OCI-LY1 (cell line): ENCODE data around the gene OR52A1.

Source experiments
- H2AFZ ChIP-seq: fragments of 200-600 bp; sonication (generic), shearing (Covaris generic); 2 replicates; pipeline ENCODE4 v1.6.0; 2014; ENCODE audit warnings: antibody characterized with exemption, mild to moderate bottlenecking, low read length
- H3F3A ChIP-seq: fragments of 200-600 bp; sonication (generic), shearing (Covaris generic); 2 replicates; pipeline ENCODE4 v1.6.0; 2014; ENCODE audit warnings: mild to moderate bottlenecking, antibody characterized with exemption, low read length, moderate library complexity; ENCODE audit not compliant: insufficient read depth
- H3K27ac ChIP-seq: fragments of 200-600 bp; sonication (generic); 2 replicates; pipeline ENCODE4 v1.5.1; 2014; ENCODE audit warnings: low read length, mixed run types, mild to moderate bottlenecking, low read depth; ENCODE audit not compliant: poor library complexity, severe bottlenecking
- H3K27me3 ChIP-seq: fragments of 200-600 bp; sonication (generic); 2 replicates; pipeline ENCODE4 v1.6.0; 2014; ENCODE audit warnings: antibody characterized with exemption, mild to moderate bottlenecking, low read length, moderate library complexity; ENCODE audit not compliant: insufficient read depth
- H3K36me3 ChIP-seq: fragments of 200-600 bp; sonication (generic); 2 replicates; pipeline ENCODE4 v1.6.1; 2014; ENCODE audit warnings: mild to moderate bottlenecking, antibody characterized with exemption, low read length, moderate library complexity, mixed read lengths; ENCODE audit not compliant: insufficient read depth
- H3K4me1 ChIP-seq: fragments of 200-600 bp; sonication (generic); 2 replicates; pipeline ENCODE4 v1.5.1; 2014; ENCODE audit warnings: mild to moderate bottlenecking, low read length, moderate library complexity; ENCODE audit not compliant: insufficient read depth, severe bottlenecking
- H3K4me2 ChIP-seq: fragments of 200-600 bp; sonication (generic), shearing (Covaris generic); 2 replicates; pipeline ENCODE4 v1.6.1; 2014; ENCODE audit warnings: low read length
- H3K4me3 ChIP-seq: fragments of 200-600 bp; sonication (generic); 2 replicates; pipeline ENCODE4 v1.5.1; 2014; ENCODE audit warnings: low read length, low read depth, mild to moderate bottlenecking, mixed read lengths; ENCODE audit not compliant: poor library complexity, severe bottlenecking
- H3K79me2 ChIP-seq: fragments of 200-600 bp; shearing (Covaris generic); 2 replicates; pipeline ENCODE4 v1.6.1; 2016; ENCODE audit warnings: mixed run types, low read length, mixed read lengths; ENCODE audit not compliant: insufficient read depth
- H3K9ac ChIP-seq: fragments of 200-600 bp; sonication (generic), shearing (Covaris generic); 2 replicates; pipeline ENCODE4 v1.6.1; 2014; ENCODE audit warnings: mild to moderate bottlenecking, low read length, mixed read lengths
- H3K9me2 ChIP-seq: fragments of 200-600 bp; sonication (generic), shearing (Covaris generic); 2 replicates; pipeline ENCODE4 v1.6.1; 2014; ENCODE audit warnings: low read depth, mild to moderate bottlenecking, low read length, mixed read lengths
- H3K9me3 ChIP-seq: fragments of 200-600 bp; shearing (Covaris generic); 2 replicates; pipeline ENCODE4 v1.6.1; 2014; ENCODE audit warnings: low read length, mixed read lengths
- H4K20me1 ChIP-seq: fragments of 200-600 bp; sonication (generic), shearing (Covaris generic); 2 replicates; pipeline ENCODE4 v1.6.0; 2016; ENCODE audit warnings: mild to moderate bottlenecking, low read length; ENCODE audit not compliant: insufficient read depth
- EZH2 ChIP-seq: fragments of 200-600 bp; sonication (generic), shearing (Covaris generic); IDR thresholded peaks from 2 replicates; pipeline ENCODE4 v1.8.0; 2017; ENCODE audit warnings: borderline replicate concordance, mixed run types, mild to moderate bottlenecking, antibody characterized with exemption, low read length, moderate library complexity, mixed read lengths
- TF ChIP-seq, protein P1 (sequence below): fragments of 200-600 bp; sonication (generic), shearing (Covaris generic); IDR thresholded peaks from 2 replicates; pipeline ENCODE4 v1.5.1; 2017; ENCODE audit warnings: mild to moderate bottlenecking, antibody characterized with exemption, low read length, moderate library complexity, mixed read lengths

The OR52A1 gene

DNA sequence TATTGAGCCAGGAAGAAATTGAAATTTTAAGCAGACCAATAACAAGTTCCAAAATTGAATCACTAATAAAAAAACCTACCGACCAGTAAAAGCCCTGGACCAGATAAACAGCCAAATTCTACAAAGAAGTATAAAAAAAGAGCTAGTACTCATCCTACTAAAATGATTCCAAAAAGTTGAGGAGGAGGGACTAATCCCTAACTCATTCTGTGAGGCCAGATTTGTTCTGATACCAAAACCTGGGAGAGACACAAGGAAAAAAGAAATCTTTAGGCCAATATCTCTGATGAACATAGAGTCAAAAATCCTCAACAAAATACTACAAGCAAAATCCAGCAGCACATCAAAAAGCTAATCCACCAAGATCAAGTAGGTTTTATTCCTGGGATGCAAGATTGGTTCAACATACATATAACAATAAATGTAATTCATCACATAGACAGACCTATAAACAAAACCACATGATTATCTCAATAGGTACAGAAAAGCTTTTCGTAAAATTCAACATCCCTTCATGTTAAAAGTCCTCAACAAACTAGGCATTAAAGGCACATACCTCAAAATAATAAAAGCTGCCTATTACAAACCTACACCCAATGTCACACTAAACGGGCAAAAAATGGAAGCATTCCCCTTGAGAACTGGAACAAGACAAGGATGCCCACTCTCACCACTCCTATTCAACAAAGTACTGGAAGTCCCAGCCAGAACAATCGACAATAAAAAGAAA is 29.5 kb downstream of the OR52A1 start:
- H3K4me3 ChIP-seq: no peak overlapping the region
- H3K9ac ChIP-seq: no peak overlapping the region
- no peaks in the 10 kb centered on the region for H3K9me2 ChIP-seq
- H2AFZ ChIP-seq: no peak overlapping the region
- TF ChIP-seq EZH2: no peak
- TF ChIP-seq, protein P1, sequence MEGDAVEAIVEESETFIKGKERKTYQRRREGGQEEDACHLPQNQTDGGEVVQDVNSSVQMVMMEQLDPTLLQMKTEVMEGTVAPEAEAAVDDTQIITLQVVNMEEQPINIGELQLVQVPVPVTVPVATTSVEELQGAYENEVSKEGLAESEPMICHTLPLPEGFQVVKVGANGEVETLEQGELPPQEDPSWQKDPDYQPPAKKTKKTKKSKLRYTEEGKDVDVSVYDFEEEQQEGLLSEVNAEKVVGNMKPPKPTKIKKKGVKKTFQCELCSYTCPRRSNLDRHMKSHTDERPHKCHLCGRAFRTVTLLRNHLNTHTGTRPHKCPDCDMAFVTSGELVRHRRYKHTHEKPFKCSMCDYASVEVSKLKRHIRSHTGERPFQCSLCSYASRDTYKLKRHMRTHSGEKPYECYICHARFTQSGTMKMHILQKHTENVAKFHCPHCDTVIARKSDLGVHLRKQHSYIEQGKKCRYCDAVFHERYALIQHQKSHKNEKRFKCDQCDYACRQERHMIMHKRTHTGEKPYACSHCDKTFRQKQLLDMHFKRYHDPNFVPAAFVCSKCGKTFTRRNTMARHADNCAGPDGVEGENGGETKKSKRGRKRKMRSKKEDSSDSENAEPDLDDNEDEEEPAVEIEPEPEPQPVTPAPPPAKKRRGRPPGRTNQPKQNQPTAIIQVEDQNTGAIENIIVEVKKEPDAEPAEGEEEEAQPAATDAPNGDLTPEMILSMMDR: no peak
- no peak overlapping the region for H3K27ac ChIP-seq
- no peaks in the 10 kb centered on the region for H3K4me1 ChIP-seq
- H3K4me2 ChIP-seq: no peak overlapping the region
- H3K36me3 ChIP-seq: no peaks in the 10 kb centered on the region
- no peaks in the 10 kb centered on the region for H3K9me3 ChIP-seq
- no peaks in the 10 kb centered on the region for H3K79me2 ChIP-seq
- H3K27me3 ChIP-seq: no peaks in the 10 kb centered on the region; the same call in 1 of the 2 replicates
- no peaks in the 10 kb centered on the region for H4K20me1 ChIP-seq
- H3F3A ChIP-seq: no peaks in the 10 kb centered on the region

DNA sequence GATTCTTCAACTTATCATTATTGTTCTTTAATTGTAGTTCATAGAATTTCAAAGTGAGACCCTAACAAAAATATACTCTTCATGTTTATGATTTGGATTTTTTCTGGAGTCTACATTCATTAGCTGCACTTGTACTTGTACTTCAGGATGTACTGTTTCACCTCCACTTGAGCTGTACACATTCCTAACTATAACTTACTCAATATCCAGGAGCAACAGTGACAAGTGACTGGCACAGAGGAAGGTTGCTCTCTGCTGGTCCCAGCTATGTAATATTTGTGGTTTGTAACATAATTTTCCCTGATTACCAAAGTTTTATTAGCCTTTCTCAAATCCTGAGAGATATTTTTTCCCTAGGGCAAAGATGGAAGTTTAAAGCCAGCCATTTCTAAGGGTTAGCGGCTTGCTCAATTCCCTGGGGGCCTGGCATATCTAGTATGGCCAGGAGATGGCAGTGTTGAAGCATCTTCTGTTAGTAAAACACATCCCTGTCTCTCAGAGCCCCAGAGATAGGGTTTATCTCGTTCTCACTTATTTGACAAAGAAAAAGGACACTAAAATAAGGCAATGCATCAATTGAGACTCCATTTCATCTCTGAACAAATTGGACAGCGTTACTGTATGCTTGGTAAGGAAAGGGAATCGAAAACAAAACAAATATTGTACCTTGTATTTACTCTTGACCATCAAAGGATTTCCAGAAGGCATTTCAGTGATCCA is 30.6 kb downstream of the OR52A1 start:
- Histone ChIP-seq H3K36me3 (no peaks in the 10 kb centered on the region), H3K4me2 (no peak overlapping the region), H3K27me3 (no peaks in the 10 kb centered on the region; the same call in 1 of the 2 replicates), H3K4me3 (no peak overlapping the region), H3K9me3 (no peaks in the 10 kb centered on the region), H3K4me1 (no peaks in the 10 kb centered on the region), H2AFZ (no peak overlapping the region), H3F3A (no peaks in the 10 kb centered on the region), H3K79me2 (no peaks in the 10 kb centered on the region), H3K9me2 (no peaks in the 10 kb centered on the region), H3K9ac (no peak overlapping the region), H3K27ac (no peak overlapping the region), H4K20me1 (no peaks in the 10 kb centered on the region)
- TF ChIP-seq, protein P1: peak; percentile 82
- no peak for TF ChIP-seq EZH2

DNA sequence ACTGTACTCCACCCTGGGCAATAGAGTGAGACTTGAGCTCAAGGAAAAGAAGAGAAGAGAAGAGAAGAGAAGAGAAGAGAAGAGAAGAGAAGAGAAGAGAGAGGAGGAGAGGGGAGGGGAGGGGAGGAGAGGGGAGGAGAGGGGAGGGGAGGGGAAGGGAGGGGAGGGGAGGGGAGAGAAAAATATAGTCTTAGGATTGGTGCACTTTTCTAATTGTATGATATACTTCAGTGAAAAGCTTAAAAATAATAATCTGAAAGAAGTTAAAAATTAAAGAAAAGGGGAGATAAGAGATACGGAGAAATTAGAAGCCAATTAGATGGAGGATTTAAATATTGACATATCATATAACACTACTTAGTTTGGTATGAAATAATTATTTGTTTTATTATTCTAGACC is 35.7 kb downstream of the OR52A1 start:
- no peak for TF ChIP-seq EZH2
- TF ChIP-seq, protein P1: no peak
- Histone ChIP-seq H3K4me2 (no peak overlapping the region), H3K4me3 (no peak overlapping the region), H2AFZ (no peak overlapping the region), H3K9me3 (no peaks in the 10 kb centered on the region), H3F3A (no peaks in the 10 kb centered on the region), H3K9ac (no peak overlapping the region), H3K9me2 (no peaks in the 10 kb centered on the region), H3K27me3 (no peaks in the 10 kb centered on the region; the same call in 1 of the 2 replicates), H3K4me1 (no peaks in the 10 kb centered on the region), H3K79me2 (no peaks in the 10 kb centered on the region), H3K27ac (no peak overlapping the region), H3K36me3 (no peaks in the 10 kb centered on the region), H4K20me1 (no peaks in the 10 kb centered on the region)
